Putamen (tissue), 1 donor: ENCODE measurements around the gene THY1.
A peak's percentile ranks its signal among the peaks of the same experiment; 100 is the strongest.
"Not testable (repeated sequence)": the region's sequence is repeated elsewhere in the genome, so short reads cannot be mapped to it uniquely, and the experiment has no call there.

Source experiments
- DNase-seq: peaks from one replicate; pipeline ENCODE4 v3.0.0-alpha.2; 2016; ENCODE audit warnings: low spot score

Gene THY1

DNA sequence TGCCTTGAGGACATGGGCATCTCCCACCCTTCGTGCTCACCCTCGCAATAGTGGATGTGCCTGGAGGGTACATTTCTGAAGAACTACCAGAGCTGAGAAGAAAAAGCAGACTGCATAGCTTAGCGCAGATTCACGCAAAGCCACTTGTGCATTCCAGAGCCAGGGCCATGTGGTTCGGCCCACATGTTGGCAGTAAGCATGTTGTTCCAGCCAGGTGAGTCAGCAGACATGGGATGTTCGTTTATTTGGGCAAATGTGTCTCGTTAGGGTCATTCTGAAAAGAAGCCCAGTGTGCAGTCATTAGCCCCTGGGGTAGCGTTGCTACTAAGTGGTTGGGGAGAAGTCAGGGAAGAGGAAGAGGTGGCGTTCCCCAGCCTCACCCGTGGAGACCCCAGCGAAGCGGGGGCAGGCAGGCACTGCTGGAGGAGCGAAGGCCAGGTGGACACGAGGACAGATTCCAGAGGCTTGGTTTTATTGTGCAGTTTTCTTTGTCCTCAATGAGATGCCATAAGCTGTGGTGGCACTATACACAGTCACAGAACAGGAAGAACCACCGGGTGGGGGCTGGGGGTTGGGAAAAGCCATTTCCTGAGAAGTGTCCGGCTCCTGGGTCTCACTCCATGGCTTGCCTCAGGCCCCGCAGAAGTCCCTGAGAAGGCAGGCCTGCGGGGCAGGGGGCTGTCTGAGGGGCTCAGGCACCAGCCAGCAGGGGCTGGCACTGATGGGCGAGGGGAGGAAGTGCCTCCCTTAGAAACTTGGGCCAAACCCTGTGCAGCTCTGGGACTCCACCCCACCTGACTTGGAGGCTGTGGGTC is 5.0 kb downstream of the THY1 start:
- no peak for DNase-seq

DNA sequence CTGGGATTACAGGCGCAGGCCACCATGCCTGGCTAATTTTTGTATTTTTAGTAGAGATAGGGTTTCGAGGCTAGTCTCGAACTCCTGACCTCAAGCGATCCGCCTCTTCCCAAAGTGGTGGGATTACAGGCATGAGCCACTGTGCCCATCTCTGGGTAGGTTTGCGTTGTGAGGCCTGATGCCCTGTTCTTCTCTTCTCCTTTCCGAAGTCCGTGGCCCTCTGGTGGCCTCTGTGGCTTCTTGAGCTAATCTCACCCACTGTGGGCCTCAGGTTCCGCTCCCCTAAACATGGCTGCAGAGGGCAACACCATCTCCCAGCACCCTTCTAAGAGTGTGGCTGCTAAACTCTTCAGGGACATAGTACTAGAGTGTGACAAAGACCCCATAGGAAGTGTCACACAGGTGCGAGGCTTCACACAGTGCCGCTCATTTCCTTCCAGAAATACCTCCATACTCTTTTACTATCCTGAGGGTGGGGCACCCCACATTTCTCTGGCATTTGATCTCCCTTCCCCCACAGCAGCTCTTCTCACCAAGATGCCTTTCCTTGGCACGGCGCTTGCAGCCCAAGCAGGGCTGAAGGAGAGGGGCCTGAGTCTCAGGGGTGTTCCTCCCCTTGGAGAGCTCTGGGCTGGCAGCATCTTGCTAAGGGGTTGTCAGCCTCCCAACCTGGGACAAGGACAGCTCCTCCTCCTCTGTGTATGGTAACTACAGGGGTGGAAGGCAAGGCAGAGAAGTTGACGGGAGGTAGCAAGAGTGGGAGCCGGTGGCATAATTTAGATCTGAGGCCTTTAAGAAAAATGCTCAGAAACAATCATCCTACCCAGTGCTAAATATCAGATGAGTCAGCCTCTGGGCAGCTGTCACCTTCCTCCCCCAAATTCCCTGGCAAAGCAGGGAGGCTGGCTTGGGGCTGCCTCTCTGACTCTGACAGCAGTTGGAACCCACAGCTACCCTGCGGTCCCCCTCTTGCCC is 6.1 kb downstream of the THY1 start:
- DNase-seq: peak; percentile 65

GRCh38 chr11:119415966-119416365 is 7.0 kb downstream of the THY1 start:
- DNase-seq: no peak

- DNase-seq: no peak
Measured at GRCh38 chr11:119415517-119415916, 7.5 kb downstream of the THY1 start.

- no peak for DNase-seq
Measured at GRCh38 chr11:119414734-119415133, 8.2 kb downstream of the THY1 start.

- no peak for DNase-seq
Measured at GRCh38 chr11:119414321-119414720, 8.7 kb downstream of the THY1 start.

- no peak for DNase-seq
Measured at GRCh38 chr11:119412072-119412471, 10.9 kb downstream of the THY1 start.

GRCh38 chr11:119410501-119410900 is 12.5 kb downstream of the THY1 start:
- no peak for DNase-seq

GRCh38 chr11:119409731-119410130 is 13.2 kb downstream of the THY1 start:
- DNase-seq: no peak

GRCh38 chr11:119406005-119406404 is 17.0 kb downstream of the THY1 start:
- no peak for DNase-seq

DNA sequence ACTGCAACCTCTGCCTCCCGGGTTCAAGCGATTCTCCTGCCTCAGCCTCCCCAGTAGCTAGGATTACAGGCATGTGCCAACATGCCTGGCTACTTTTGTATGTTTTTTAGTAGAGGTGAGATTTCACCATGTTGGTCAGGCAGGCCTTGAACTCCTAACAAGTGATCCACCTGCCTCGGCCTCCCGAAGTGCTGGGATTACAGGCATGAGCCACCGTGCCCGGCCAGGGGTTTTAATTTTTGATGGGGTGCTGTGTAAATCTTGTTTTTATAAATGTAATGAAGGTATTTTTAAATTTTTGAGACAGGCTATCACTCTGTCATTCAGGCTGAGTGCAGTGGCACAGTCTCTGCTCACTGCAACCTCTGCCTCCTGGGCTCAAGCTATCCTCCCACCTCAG is 17.5 kb downstream of the THY1 start:
- DNase-seq: not testable (repeated sequence)

DNA sequence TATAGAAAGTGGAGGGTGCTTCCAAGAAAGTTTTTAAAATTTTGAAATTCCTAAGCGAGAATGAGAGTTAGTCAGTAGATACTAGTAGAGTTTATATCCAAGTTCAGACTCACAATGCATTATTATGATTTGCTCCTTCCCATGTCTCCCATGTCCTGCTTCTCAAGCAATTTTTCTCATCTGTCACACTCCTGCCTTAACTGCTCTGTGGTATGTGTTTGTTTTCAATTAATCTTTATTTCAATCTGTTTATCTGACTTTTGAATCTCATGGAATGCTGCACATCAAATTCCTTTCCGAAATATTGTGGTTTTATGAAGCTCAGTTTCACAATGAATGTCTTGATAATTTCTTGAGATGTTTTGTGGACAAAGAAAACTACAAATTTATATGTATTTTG is 18.1 kb downstream of the THY1 start:
- no peak for DNase-seq

DNA sequence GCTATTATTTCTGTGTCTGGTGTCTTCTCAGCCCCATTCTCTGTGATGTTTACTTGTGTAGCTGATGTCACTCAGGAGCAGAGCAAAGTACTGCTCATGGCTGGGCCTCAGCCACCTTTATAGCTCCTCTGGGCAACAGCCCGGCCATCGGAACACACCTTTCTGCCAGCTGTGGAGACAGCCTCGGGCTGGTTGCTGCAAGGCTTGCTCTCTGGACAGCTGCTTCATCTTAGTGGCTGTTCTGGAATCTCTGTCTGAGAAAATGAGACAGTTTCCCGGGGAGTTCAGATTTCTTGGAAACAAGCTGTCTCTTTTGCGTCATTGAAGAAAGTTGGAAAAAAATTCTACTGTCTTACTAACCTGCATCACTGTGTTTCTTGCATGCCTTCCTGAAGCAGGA is 20.0 kb downstream of the THY1 start:
- no peak for DNase-seq

DNA sequence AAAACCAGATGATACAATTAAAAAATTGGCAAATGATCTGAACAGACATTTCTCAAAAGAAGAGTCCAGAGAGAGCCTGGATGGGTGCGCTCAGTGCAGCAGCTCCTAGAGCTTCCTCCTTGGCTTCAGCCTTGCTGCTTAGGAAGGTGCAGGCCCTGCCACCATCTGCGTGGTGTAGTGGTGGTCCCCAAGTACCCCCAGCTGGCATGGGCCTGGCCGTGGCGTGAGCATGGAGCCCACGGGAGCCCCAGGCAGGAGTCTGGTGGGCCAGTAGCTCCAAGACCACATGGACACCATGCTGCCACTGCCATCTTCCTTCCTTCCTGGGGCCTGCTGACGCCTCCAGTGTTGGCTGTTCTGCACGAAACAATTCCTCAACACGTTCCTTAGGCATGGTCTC is 20.5 kb downstream of the THY1 start:
- DNase-seq: no peak

DNA sequence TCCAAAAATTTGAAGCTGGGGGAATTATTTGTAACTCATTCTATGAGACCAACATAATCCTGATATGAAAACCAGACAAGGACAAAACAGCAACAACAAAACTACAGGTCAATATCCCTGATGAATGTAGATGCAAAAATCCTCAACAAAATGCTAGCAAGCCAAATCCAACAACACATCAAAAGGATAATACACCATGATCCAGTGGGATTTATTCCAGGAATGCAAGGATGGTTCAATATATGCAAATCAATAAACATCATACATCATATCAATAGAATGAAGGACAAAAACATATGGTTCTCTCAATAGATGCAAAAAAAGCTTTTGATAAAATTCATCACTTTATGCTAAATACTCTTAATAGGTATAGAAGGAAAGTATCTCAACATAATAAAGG is 22.1 kb downstream of the THY1 start:
- no peak for DNase-seq

- DNase-seq: no peak
Measured at GRCh38 chr11:119397740-119398139, 25.2 kb downstream of the THY1 start.

GRCh38 chr11:119396835-119397234 is 26.1 kb downstream of the THY1 start:
- DNase-seq: no peak

DNA sequence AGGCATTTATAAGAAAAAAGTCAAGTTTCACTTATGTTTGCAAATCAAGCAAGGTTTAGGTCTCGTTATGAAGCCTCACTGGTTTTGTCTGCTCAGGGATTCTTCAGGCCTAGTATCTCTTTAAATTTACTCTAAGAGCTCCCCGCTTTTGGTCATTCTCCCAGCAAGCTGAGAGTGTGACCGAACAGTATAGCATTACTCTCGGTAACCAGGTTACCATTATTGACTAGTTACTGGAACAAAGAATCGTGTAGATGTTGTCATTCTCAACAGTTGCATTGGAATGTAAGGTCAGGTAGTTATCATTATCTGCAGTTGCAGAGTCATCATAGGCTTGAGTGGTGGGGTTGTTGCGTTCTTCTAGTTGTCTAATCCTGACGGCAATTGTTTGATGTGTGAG is 31.7 kb downstream of the THY1 start:
- no peak for DNase-seq

GRCh38 chr11:119389611-119390254 is 33.2 kb downstream of the THY1 start:
- no peak for DNase-seq

- DNase-seq: no peak
Measured at GRCh38 chr11:119388103-119388502, 34.9 kb downstream of the THY1 start.

- DNase-seq: no peak
Measured at GRCh38 chr11:119384332-119384731, 38.6 kb downstream of the THY1 start.

GRCh38 chr11:119382513-119382912 is 40.5 kb downstream of the THY1 start:
- DNase-seq: not testable (repeated sequence)

DNA sequence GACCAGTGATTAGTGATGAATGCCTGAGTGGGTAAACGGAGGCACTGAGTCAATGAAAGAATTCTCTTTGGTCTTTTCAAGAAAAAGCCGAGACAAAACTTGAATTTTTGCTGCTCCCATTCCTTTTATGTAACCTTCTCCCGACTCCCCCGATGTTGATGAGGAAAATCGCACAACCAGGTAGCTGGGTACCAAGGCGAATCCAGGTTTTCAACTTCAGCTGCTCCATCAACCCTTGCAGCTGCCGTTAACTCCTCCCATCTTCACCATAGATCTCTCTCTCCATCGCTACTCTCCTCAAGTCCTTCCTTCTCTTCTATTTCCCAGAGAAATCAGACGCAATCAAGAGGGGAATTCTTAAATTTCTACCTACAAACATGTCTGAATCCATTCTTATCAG is 40.9 kb downstream of the THY1 start:
- no peak for DNase-seq
